HepG2 (cell line): ENCODE results near the gene SSR2. TPM values are rescaled to one million over a fixed set of nuclear protein-coding genes. Genes with fewer than 3 reads are reported as not detected.

ENCODE experiments used
- DNMT1 ChIP-seq: sonication (generic); formaldehyde crosslinking; IDR thresholded peaks from 2 replicates; pipeline ENCODE4 v1.5.1; 2020; ENCODE audit warnings: mild to moderate bottlenecking, missing genetic modification reagents
- FOXA3 ChIP-seq: IDR thresholded peaks from 2 replicates; pipeline ENCODE4 v1.6.1; 2016; ENCODE audit warnings: missing genetic modification reagents, missing compliant biosample characterization
- GATAD2A ChIP-seq: IDR thresholded peaks from 2 replicates; pipeline ENCODE4 v1.6.1; 2016
- HNF4A ChIP-seq: sonication (generic); formaldehyde crosslinking; IDR thresholded peaks from 2 replicates; pipeline ENCODE4 v1.4.0; 2020; ENCODE audit warnings: missing genetic modification reagents
- KAT2B ChIP-seq: fragments of 150-350 bp; IDR thresholded peaks from 2 replicates; pipeline ENCODE4 v1.6.1; 2014; ENCODE audit warnings: low read depth, low read length, borderline replicate concordance
- PAX8 ChIP-seq: sonication (generic); formaldehyde crosslinking; IDR thresholded peaks from 2 replicates; pipeline ENCODE4 v1.8.0; 2022; ENCODE audit warnings: mild to moderate bottlenecking, missing genetic modification reagents, borderline replicate concordance
- PRDM10 ChIP-seq: sonication (generic); formaldehyde crosslinking; IDR thresholded peaks from 2 replicates; pipeline ENCODE4 v1.4.0; 2020; ENCODE audit warnings: low read depth, missing genetic modification reagents
- STAT5B ChIP-seq: sonication (generic); formaldehyde crosslinking; IDR thresholded peaks from 2 replicates; pipeline ENCODE4 v1.4.0; 2020; ENCODE audit warnings: missing genetic modification reagents
- ZBTB34 ChIP-seq: sonication (generic); formaldehyde crosslinking; IDR thresholded peaks from 2 replicates; pipeline ENCODE4 v1.8.0; 2022; ENCODE audit warnings: mild to moderate bottlenecking, missing genetic modification reagents
- ZEB1 ChIP-seq: IDR thresholded peaks from 2 replicates; pipeline ENCODE4 v1.6.1; 2012; ENCODE audit warnings: mild to moderate bottlenecking, low read depth, inconsistent platforms; ENCODE audit not compliant: insufficient replicate concordance
- ZNF251 ChIP-seq: sonication (generic); formaldehyde crosslinking; IDR thresholded peaks from 2 replicates; pipeline ENCODE4 v1.9.0; 2021; ENCODE audit warnings: mild to moderate bottlenecking, missing genetic modification reagents
- ZNF512B ChIP-seq: sonication (generic); formaldehyde crosslinking; IDR thresholded peaks from 2 replicates; pipeline ENCODE4 v1.5.1; 2020; ENCODE audit warnings: missing genetic modification reagents, mild to moderate bottlenecking, borderline replicate concordance
- ZNF749 ChIP-seq: sonication (generic); formaldehyde crosslinking; IDR thresholded peaks from 2 replicates; pipeline ENCODE4 v1.8.0; 2022; ENCODE audit warnings: mild to moderate bottlenecking, missing genetic modification reagents, moderate library complexity, borderline replicate concordance
- ZNF781 ChIP-seq: sonication (generic); formaldehyde crosslinking; IDR thresholded peaks from 2 replicates; pipeline ENCODE4 v1.5.1; 2020; ENCODE audit warnings: borderline replicate concordance, mild to moderate bottlenecking, missing genetic modification reagents; ENCODE audit errors: not compliant biosample characterization
- ZNF790 ChIP-seq: sonication (generic); formaldehyde crosslinking; IDR thresholded peaks from 2 replicates; pipeline ENCODE4 v1.8.0; 2022; ENCODE audit warnings: missing genetic modification reagents, mild to moderate bottlenecking, borderline replicate concordance
- polyA plus RNA-seq, 8 experiments: library from polyadenylated mRNA; depleted of rRNA in 3 of 8; stranded (reverse) in 7 of 8; unstranded in 1 of 8; fragments of >200 nt; fragmentation: Illumina TruSeq in 4 of 8; extraction: Trizol in 4 of 8; gene quantifications; 2 replicates each; pipeline versions ENCODE4 v1.2.1 to v1.2.3, GENCODE V29; 2011 to 2016; ENCODE audit warnings: low read depth in 4 of 8, missing spikeins in 1 of 8, mixed read lengths in 1 of 8; ENCODE audit not compliant: insufficient read depth in 1 of 8
- total RNA-seq, 5 experiments: library from RNA; depleted of rRNA; stranded (reverse); fragments of >200 nt; fragmentation: Illumina TruSeq; extraction: Trizol; gene quantifications; 2 replicates each; pipeline ENCODE4 v1.2.3, GENCODE V29; 2016; ENCODE audit warnings: low read depth in 1 of 5
- TF ChIP-seq, protein P1 (sequence below): sonication (generic); IDR thresholded peaks from 2 replicates; pipeline ENCODE4 v1.6.1; 2016; ENCODE audit warnings: low read depth, borderline replicate concordance
- TF ChIP-seq, protein P2 (sequence below): sonication (generic); formaldehyde crosslinking; IDR thresholded peaks from 2 replicates; pipeline ENCODE4 v1.8.0; 2022; ENCODE audit warnings: missing genetic modification reagents, low read depth, mild to moderate bottlenecking, borderline replicate concordance

The SSR2 gene
- total and polyA plus RNA-seq, 2 of the 13 experiments (the other 11 are each of a cell fraction or from before 2014, with no cell fraction given): 284 to 461 TPM

GRCh38 chr1:156020293-156021092 lies at the start of gene SSR2 (continued):
- TF ChIP-seq PRDM10: no peak
- TF ChIP-seq ZEB1: no peak
- TF ChIP-seq, protein P1, sequence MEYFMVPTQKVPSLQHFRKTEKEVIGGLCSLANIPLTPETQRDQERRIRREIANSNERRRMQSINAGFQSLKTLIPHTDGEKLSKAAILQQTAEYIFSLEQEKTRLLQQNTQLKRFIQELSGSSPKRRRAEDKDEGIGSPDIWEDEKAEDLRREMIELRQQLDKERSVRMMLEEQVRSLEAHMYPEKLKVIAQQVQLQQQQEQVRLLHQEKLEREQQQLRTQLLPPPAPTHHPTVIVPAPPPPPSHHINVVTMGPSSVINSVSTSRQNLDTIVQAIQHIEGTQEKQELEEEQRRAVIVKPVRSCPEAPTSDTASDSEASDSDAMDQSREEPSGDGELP: no peak
- TF ChIP-seq ZNF512B (CRISPR knock-in tag): no peak
- no peak for TF ChIP-seq ZNF790 (CRISPR knock-in tag)
- no peak for TF ChIP-seq STAT5B (CRISPR knock-in tag)
- TF ChIP-seq ZNF781 (CRISPR knock-in tag): no peak
- TF ChIP-seq HNF4A (CRISPR knock-in tag): no peak
- TF ChIP-seq DNMT1 (CRISPR knock-in tag): no peak
- TF ChIP-seq, protein P2, sequence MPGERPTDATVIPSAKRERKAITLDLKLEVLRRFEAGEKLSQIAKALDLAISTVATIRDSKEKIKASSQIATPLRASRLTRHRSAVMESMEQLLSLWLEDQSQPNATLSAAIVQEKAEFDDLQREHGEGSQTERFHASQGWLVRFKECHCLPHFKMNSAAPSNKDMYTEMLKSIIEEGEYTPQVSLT: no peak
- TF ChIP-seq PAX8 (CRISPR knock-in tag): no peak
- no peak for TF ChIP-seq ZNF251 (CRISPR knock-in tag)
- no peak for TF ChIP-seq ZBTB34 (CRISPR knock-in tag)
- TF ChIP-seq GATAD2A (CRISPR knock-in tag): peak; percentile 22; the same call in 1 of the 2 replicates
- 0 out of 2 replicates have a peak, but pooled peaks have one; percentile 30 for TF ChIP-seq FOXA3
- no peak for TF ChIP-seq ZNF749 (CRISPR knock-in tag)
- no peak for TF ChIP-seq KAT2B
